Measurements from ENCODE around the gene CDH9. TPM values are rescaled to one million over a fixed set of nuclear protein-coding genes. Genes with fewer than 3 reads are reported as not detected.

CDH9 gene
- total and polyA plus RNA-seq, 2 donors (not counting 1 experiment from before 2014, with no cell fraction given): not detected

GRCh38 chr5:26893078-26893477, 145.3 kb downstream of the CDH9 start:
- TF ChIP-seq EZH2 (IDR thresholded peaks at IDR 0.05; ENCODE audit: borderline replicate concordance, insufficient read depth, low read depth, low read length, poor library complexity, severe bottlenecking) (no peak), CTCF (IDR thresholded peaks at IDR 0.05) (no peak)
- no peak overlapping the region for H3K27ac Mint-ChIP-seq
- H3K4me2 ChIP-seq (replicated peaks; ENCODE audit: low read depth, low read length, poor library complexity, severe bottlenecking): no peak overlapping the region
- no peaks in the 10 kb centered on the region for H3K79me2 ChIP-seq (ENCODE audit: control insufficient read depth, insufficient read depth, low read length)
- CTCF ChIA-PET: no interaction called here
- H3K27me3 Mint-ChIP-seq: no peaks in the 10 kb centered on the region
- no peaks in the 10 kb centered on the region for H3K4me1 Mint-ChIP-seq
- ATAC-seq (ENCODE audit: low read depth) (no peak), DNase-seq (no peak)
- H3K27me3 ChIP-seq (replicated peaks in 1 of 4; ENCODE audit: control extremely low read depth in 1 of 4, control insufficient read depth in 3 of 4, insufficient read depth in 4 of 4, low read length in 3 of 4): no peaks in the 10 kb centered on the region
- H3K36me3 ChIP-seq (replicated peaks in 1 of 2; ENCODE audit: control extremely low read depth in 1 of 2, control insufficient read depth in 1 of 2, extremely low read depth in 1 of 2, insufficient read depth in 2 of 2, low read length in 1 of 2): no peaks in the 10 kb centered on the region
- POLR2A ChIA-PET: no interaction called here
- H3K27ac ChIP-seq (ENCODE audit: low read length in 2 of 2): no peak overlapping the region
- H3K9me3 ChIP-seq (ENCODE audit: control extremely low read depth in 1 of 3, control insufficient read depth in 2 of 3, insufficient read depth in 1 of 3, low read length in 2 of 3): peaks cover 0 to 4% (median 2%) of the 10 kb centered on the region in 3 donors
- no peak overlapping the region for H3K4me3 Mint-ChIP-seq
- H3K4me1 ChIP-seq (ENCODE audit: control insufficient read depth in 2 of 2, insufficient read depth in 2 of 2, low read length in 2 of 2): no peaks in the 10 kb centered on the region
- no peak overlapping the region for H2AFZ ChIP-seq (ENCODE audit: insufficient read depth, low read depth, low read length, poor library complexity, severe bottlenecking)
- intact Hi-C loops (cut with micrococcal nuclease): no loop called here
- peaks cover 5% of the 10 kb centered on the region for H3K9me3 Mint-ChIP-seq (ENCODE audit: insufficient read depth)
- no peak overlapping the region for H3K4me3 ChIP-seq (ENCODE audit: control extremely low read depth in 1 of 5, extremely low read depth in 1 of 5, insufficient read depth in 1 of 5, low read depth in 2 of 5, low read length in 4 of 5)
- H4K20me1 ChIP-seq (ENCODE audit: control insufficient read depth, insufficient read depth, low read length, poor library complexity, severe bottlenecking): no peaks in the 10 kb centered on the region
- no peak overlapping the region for H3K9ac ChIP-seq (ENCODE audit: low read length)

DNA sequence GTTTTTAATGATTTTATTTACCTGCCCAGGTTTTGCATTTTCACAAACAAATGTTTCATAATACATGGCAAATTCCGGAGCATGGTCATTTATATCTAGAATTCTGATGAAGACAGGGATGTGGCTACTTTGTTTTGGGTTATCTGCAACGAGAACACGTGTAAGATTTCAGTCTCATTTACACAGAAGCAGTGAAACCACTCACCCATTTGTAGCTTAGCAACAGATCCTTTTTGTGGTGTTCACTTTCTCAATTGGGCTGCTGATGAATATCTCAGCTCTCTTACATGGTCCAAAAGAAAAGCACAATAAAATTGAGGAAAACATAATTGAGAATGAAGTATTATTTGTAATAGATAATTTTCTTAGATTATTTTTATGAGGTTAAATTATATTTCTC, 148.6 kb downstream of the CDH9 start:
- no peak overlapping the region for H3K9ac ChIP-seq (ENCODE audit: low read length)
- H3K36me3 ChIP-seq (replicated peaks in 1 of 2; ENCODE audit: control extremely low read depth in 1 of 2, control insufficient read depth in 1 of 2, extremely low read depth in 1 of 2, insufficient read depth in 2 of 2, low read length in 1 of 2): no peaks in the 10 kb centered on the region
- ATAC-seq (ENCODE audit: low read depth): no peak
- H3K9me3 ChIP-seq (ENCODE audit: control extremely low read depth in 1 of 3, control insufficient read depth in 2 of 3, insufficient read depth in 1 of 3, low read length in 2 of 3): peaks cover 0 to 4% (median 2%) of the 10 kb centered on the region in 3 donors
- H4K20me1 ChIP-seq (ENCODE audit: control insufficient read depth, insufficient read depth, low read length, poor library complexity, severe bottlenecking): no peaks in the 10 kb centered on the region
- 67% methylated on average over 2 of the region's 3 CpGs for WGBS (ENCODE audit: insufficient coverage)
- H3K4me3 ChIP-seq (ENCODE audit: control extremely low read depth in 1 of 5, extremely low read depth in 1 of 5, insufficient read depth in 1 of 5, low read depth in 2 of 5, low read length in 4 of 5): no peak overlapping the region
- Mint-ChIP-seq H3K27me3 (no peaks in the 10 kb centered on the region), H3K9me3 (ENCODE audit: insufficient read depth) (peaks cover 7% of the 10 kb centered on the region), H3K4me3 (no peak overlapping the region), H3K4me1 (no peaks in the 10 kb centered on the region), H3K27ac (no peak overlapping the region)
- POLR2A ChIA-PET: no interaction called here
- H3K4me2 ChIP-seq (replicated peaks; ENCODE audit: low read depth, low read length, poor library complexity, severe bottlenecking): no peak overlapping the region
- H3K4me1 ChIP-seq (ENCODE audit: control insufficient read depth in 2 of 2, insufficient read depth in 2 of 2, low read length in 2 of 2): no peaks in the 10 kb centered on the region
- DNase-seq: no peak
- H3K27me3 ChIP-seq (replicated peaks in 1 of 4; ENCODE audit: control extremely low read depth in 1 of 4, control insufficient read depth in 3 of 4, insufficient read depth in 4 of 4, low read length in 3 of 4): no peaks in the 10 kb centered on the region
- H3K79me2 ChIP-seq (ENCODE audit: control insufficient read depth, insufficient read depth, low read length): no peaks in the 10 kb centered on the region
- TF ChIP-seq CTCF (IDR thresholded peaks at IDR 0.05) (no peak), EZH2 (IDR thresholded peaks at IDR 0.05; ENCODE audit: borderline replicate concordance, insufficient read depth, low read depth, low read length, poor library complexity, severe bottlenecking) (no peak)
- CTCF ChIA-PET: no interaction called here
- no peak overlapping the region for H2AFZ ChIP-seq (ENCODE audit: insufficient read depth, low read depth, low read length, poor library complexity, severe bottlenecking)
- intact Hi-C loops (cut with micrococcal nuclease): no loop called here
- H3K27ac ChIP-seq (ENCODE audit: low read length in 2 of 2): no peak overlapping the region
